ENCODE measurements around the gene HCRTR1.

HCRTR1 gene

GRCh38 chr1:31571340-31572295 is 45.9 kb upstream of the HCRTR1 start:
- H3K4me3 ChIP-seq (ENCODE audit: low read depth, low read length) = no peak overlapping the region
- DNase-seq (ENCODE audit: low read depth) = no peak
- TF ChIP-seq CTCF (IDR thresholded peaks at IDR 0.05; ENCODE audit: insufficient read depth, low read depth, low read length, missing control alignments) = no peak

GRCh38 chr1:31572323-31573104 is 45.0 kb upstream of the HCRTR1 start:
- H3K4me3 ChIP-seq (ENCODE audit: low read depth, low read length) = no peak overlapping the region
- DNase-seq (ENCODE audit: low read depth) = no peak
- no peak for TF ChIP-seq CTCF (IDR thresholded peaks at IDR 0.05; ENCODE audit: insufficient read depth, low read depth, low read length, missing control alignments)

GRCh38 chr1:31573261-31573660 is 44.2 kb upstream of the HCRTR1 start:
- DNase-seq (ENCODE audit: low read depth) = no peak
- no peak overlapping the region for H3K4me3 ChIP-seq (ENCODE audit: low read depth, low read length)
- no peak for TF ChIP-seq CTCF (IDR thresholded peaks at IDR 0.05; ENCODE audit: insufficient read depth, low read depth, low read length, missing control alignments)

GRCh38 chr1:31574749-31575368 is 42.6 kb upstream of the HCRTR1 start:
- DNase-seq (ENCODE audit: low read depth) = no peak
- no peak overlapping the region for H3K4me3 ChIP-seq (ENCODE audit: low read depth, low read length)
- TF ChIP-seq CTCF (IDR thresholded peaks at IDR 0.05; ENCODE audit: insufficient read depth, low read depth, low read length, missing control alignments) = no peak

GRCh38 chr1:31575369-31576140 is 41.9 kb upstream of the HCRTR1 start:
- DNase-seq (ENCODE audit: low read depth) = no peak
- no peak overlapping the region for H3K4me3 ChIP-seq (ENCODE audit: low read depth, low read length)
- no peak for TF ChIP-seq CTCF (IDR thresholded peaks at IDR 0.05; ENCODE audit: insufficient read depth, low read depth, low read length, missing control alignments)

- no peak within 1 kb of the TSS for H3K4me3 ChIP-seq (ENCODE audit: low read depth, low read length)
- TF ChIP-seq CTCF (IDR thresholded peaks at IDR 0.05; ENCODE audit: insufficient read depth, low read depth, low read length, missing control alignments) = no peak
- no peak for DNase-seq (ENCODE audit: low read depth)
These were observed 41.3 kb upstream of the HCRTR1 start, which contains the start of gene TINAGL1 for GRCh38 chr1:31576201-31576669. Gene TINAGL1, plus strand, starts transcription at chr1:31576515. Its CDS starts 634 bp downstream, at chr1:31577149.

All from GM12865 (cell line).